Heart right ventricle (tissue), 16 donors: Measurements from ENCODE around the gene CELA3B. TPM values are rescaled to one million over a fixed set of nuclear protein-coding genes. Genes with fewer than 3 reads are reported as not detected.
"Not testable (repeated sequence)": the region's sequence is repeated elsewhere in the genome, so short reads cannot be mapped to it uniquely, and the experiment has no call there.

ENCODE experiments used
- ATAC-seq, 8 donors: fragments of 200-7000 bp; cut with Tn5 transposase; one replicate each; pipeline ENCODE4 v1.9.1; 2020; ENCODE audit warnings: mild to moderate bottlenecking in 8 of 8, moderate library complexity in 8 of 8, moderate number of reproducible peaks in 1 of 8
- DNase-seq, 2 donors: peaks; one replicate each; pipeline ENCODE4 v3.0.0-alpha.2; 2020
- H3K27ac ChIP-seq, 10 donors: fragments of 200-600 bp; sonication (generic) in 2 of 10; one replicate each; pipeline versions ENCODE4 v1.5.0 to v1.8.0; 2020 to 2022; ENCODE audit warnings: mild to moderate bottlenecking in 3 of 10
- H3K27me3 ChIP-seq, 7 donors: fragments of 200-600 bp; one replicate each; pipeline ENCODE4 v1.8.0; 2021 to 2022; ENCODE audit warnings: mild to moderate bottlenecking in 2 of 7
- H3K36me3 ChIP-seq, 9 donors: fragments of 200-600 bp; sonication (generic) in 1 of 9; one replicate each; pipeline versions ENCODE4 v1.5.0 to v1.8.0; 2020 to 2022; ENCODE audit warnings: mild to moderate bottlenecking in 2 of 9
- H3K4me1 ChIP-seq, 9 donors: fragments of 200-600 bp; sonication (generic) in 1 of 9; one replicate each; pipeline versions ENCODE4 v1.5.0 to v1.8.0; 2020 to 2022; ENCODE audit warnings: mild to moderate bottlenecking in 4 of 9
- H3K4me3 ChIP-seq, 10 donors: fragments of 200-600 bp; sonication (generic) in 2 of 10; one replicate each; pipeline versions ENCODE4 v1.5.0 to v1.8.0; 2020 to 2022; ENCODE audit warnings: mild to moderate bottlenecking in 7 of 10, moderate library complexity in 2 of 10
- H3K9me3 ChIP-seq, 11 donors: fragments of 200-600 bp in 10 of 11; sonication (generic) in 2 of 11; one replicate each; pipeline versions ENCODE4 v1.5.0 to v1.8.0; 2013 to 2022; ENCODE audit warnings: mild to moderate bottlenecking in 2 of 11, control low read depth in 1 of 11, moderate library complexity in 1 of 11
- CTCF ChIP-seq, 9 donors: fragments of 200-600 bp; sonication (generic) in 2 of 9; IDR thresholded peaks; one replicate each; pipeline versions ENCODE4 v1.5.0 to v1.8.0; 2021 to 2022; ENCODE audit warnings: antibody characterized with exemption in 9 of 9, mild to moderate bottlenecking in 5 of 9, moderate library complexity in 1 of 9
- WGBS, 2 donors: extraction: QIAGEN DNeasy Blood & Tissue Kit; methylation state at CpG; one replicate each; pipeline ENCODE4 v1.1.7; 2013; ENCODE audit warnings: inconsistent platforms in 1 of 2; 5-methylcytosine and 5-hydroxymethylcytosine counted together
- intact Hi-C, 10 donors: fragments of 100-400 bp; cut with DNase I; formaldehyde crosslinking; loops; one replicate each; pipeline versions ENCODE4 v1.11.1 to v1.14.2; 2022
- polyA plus RNA-seq, 2 donors: library from polyadenylated mRNA; stranded (reverse); fragments of 200-250 nt; gene quantifications; one replicate each; pipeline ENCODE4 v1.2.3, GENCODE V29; 2013
- total RNA-seq, 10 donors: library from RNA; stranded (reverse); fragmentation: NEBNext Ultra II Directional in 3 of 10; extraction: Animal tissue kit (Norgen Biotek cat#: 25700) in 3 of 10; gene quantifications; one replicate each; pipeline versions ENCODE4 v1.2.1 to v1.2.4, GENCODE V29; 2021 to 2023
- donor health status: Arrhythmogenic right ventricular cardiomyopathy.
- donor health status: ischemic (EF 13 %, LVEDD 7.1; RV severe dilation, severe dysfunction).
- donor health status: healthy with polysubstance abuse.
- donor health status: DM: no; HTN: yes; CAD: no.
- donor health status: DM: no; HTN: no; CAD: no.
- donor health status: ischemic (EF 25% LVEDD 6.9; RV normal size, moderate dysfunction).
- donor health status: ischemic (EF 25% LVEDD 5.7; RV mildly dilated, moderate dysfunction).
- donor health status: healthy.
- donor health status: DM: yes; HTN: yes; CAD: no.
- donor health status: Ischemic cardiomyopathy.
- donor health status: ischemic (EF 35%, LVEDD 5.7; RV mildly dilated, moderate dysfunction).
- donor health status: nonischemic (EF 11% LVEDD 7.7; RV severe dilation, severe dysfunction).
- donor health status: DM: yes; HTN: yes; CAD: no.
- donor health status: PGD.
- donor health status: ischemic (EF 29% LVEDD 5.4; RV normal size, mild dysfunction).
- donor health status: nonischemic (EF 23%, LVEDD 6.1; RV moderate dilation, normal function).

Gene CELA3B
- total and polyA plus RNA-seq, 12 donors = 0.13 to 2.5 (median 1.3) TPM; not detected in 4

- H3K4me1 ChIP-seq, DNase-seq, intact Hi-C loops, ATAC-seq, H3K27me3 ChIP-seq, H3K36me3 ChIP-seq, H3K9me3 ChIP-seq, H3K4me3 ChIP-seq, H3K27ac ChIP-seq: not testable (repeated sequence)
- 63 to 68% methylated on average over 9 of the region's 9 CpGs for WGBS, 2 donors
These were observed 21.2 kb downstream of the CELA3B start for GRCh38 chr1:21997891-21998623.

- ATAC-seq, intact Hi-C loops, DNase-seq, H3K9me3 ChIP-seq, H3K4me1 ChIP-seq, H3K4me3 ChIP-seq, H3K36me3 ChIP-seq, H3K27me3 ChIP-seq, H3K27ac ChIP-seq: not testable (repeated sequence)
- WGBS, 2 donors = 70 to 71% methylated on average over 13 to 14 of the region's 15 CpGs
These were observed 21.9 kb downstream of the CELA3B start for GRCh38 chr1:21998624-21999294.

DNA sequence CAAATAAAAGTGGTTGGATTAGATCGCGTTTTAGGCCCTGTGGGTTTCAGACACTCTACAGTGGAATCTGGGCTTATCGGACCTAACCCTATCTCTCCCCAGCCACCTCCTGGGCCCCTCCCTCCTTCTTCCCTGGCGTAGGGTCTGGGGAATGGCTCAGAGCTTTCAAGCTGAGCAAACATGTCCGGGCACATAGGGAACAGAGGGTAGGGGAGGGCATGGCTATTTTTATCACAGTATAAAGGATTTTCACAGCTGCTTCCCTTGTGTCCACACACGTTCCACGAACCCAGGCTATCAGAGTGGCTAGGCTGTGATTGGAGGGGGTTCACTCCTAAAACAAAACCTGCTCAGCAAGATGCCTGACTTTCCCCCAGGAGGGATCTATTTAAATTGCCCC lies 22.8 kb downstream of the CELA3B start:
- ATAC-seq = peak in 6 of 8 donors; percentile 23 to 61 (median 55)
- intact Hi-C loops, H3K36me3 ChIP-seq, H3K4me3 ChIP-seq, DNase-seq, H3K27me3 ChIP-seq, H3K27ac ChIP-seq, H3K4me1 ChIP-seq, H3K9me3 ChIP-seq: not testable (repeated sequence)
- WGBS, 2 donors = 23 to 37% methylated on average over 6 to 7 of the region's 7 CpGs

- Histone ChIP-seq H3K27me3 (no peaks in the 10 kb centered on the region), H3K4me1 (no peaks in the 10 kb centered on the region), H3K9me3 (no peaks in the 10 kb centered on the region), H3K36me3 (no peaks in the 10 kb centered on the region), H3K27ac (no peak within 1 kb of the TSS), H3K4me3 (no peak within 1 kb of the TSS)
- DNase-seq (no peak), ATAC-seq (no peak)
- 74 to 79% methylated on average over 5 of the region's 5 CpGs for WGBS, 2 donors
- intact Hi-C loops = no loop called here
- TF ChIP-seq CTCF (IDR thresholded peaks at IDR 0.05) = no peak
These were observed 24.6 kb downstream of the CELA3B start, which contains the start of gene CELA3A for GRCh38 chr1:22001409-22001808. TSS of gene CELA3A (plus strand) at chr1:22001657. CDS start at chr1:22001675, 18 bp downstream.

GRCh38 chr1:22002461-22002860 lies 25.6 kb downstream of the CELA3B start:
- H3K4me1 ChIP-seq, ATAC-seq, H3K27me3 ChIP-seq, H3K4me3 ChIP-seq, intact Hi-C loops, DNase-seq, H3K27ac ChIP-seq, H3K36me3 ChIP-seq, H3K9me3 ChIP-seq: not testable (repeated sequence)
- WGBS, 2 donors = 74 to 79% methylated on average over 5 of the region's 5 CpGs

GRCh38 chr1:22002875-22003274 lies 26.1 kb downstream of the CELA3B start:
- DNase-seq, ATAC-seq: not testable (repeated sequence)
- 89 to 92% methylated on average over 8 of the region's 8 CpGs for WGBS, 2 donors

GRCh38 chr1:22003959-22004358 lies 27.1 kb downstream of the CELA3B start:
- H3K27me3 ChIP-seq, DNase-seq, ATAC-seq, H3K27ac ChIP-seq, intact Hi-C loops, H3K4me1 ChIP-seq, H3K9me3 ChIP-seq, H3K36me3 ChIP-seq, H3K4me3 ChIP-seq: not testable (repeated sequence)
- WGBS, 2 donors = 98 to 99% methylated on average over 3 of the region's 3 CpGs

More at GRCh38 chr1:22002875-22003274, 26.1 kb downstream of the CELA3B start:
- H3K4me1 ChIP-seq, H3K27ac ChIP-seq, H3K27me3 ChIP-seq, H3K36me3 ChIP-seq, intact Hi-C loops, H3K4me3 ChIP-seq, H3K9me3 ChIP-seq: not testable (repeated sequence)
